Activated CD8-positive, alpha-beta memory T cell treated with anti-CD3 and anti-CD28 coated beads, Interleukin-2, amount 50 U/mL, for 4 hours (primary cell): ENCODE results near the gene MMP3.

ENCODE experiments used
- DNase-seq: peaks from one replicate; pipeline ENCODE4 v3.0.0-alpha.2; 2020

MMP3 gene

GRCh38 chr11:102831489-102832440, 11.6 kb downstream of the MMP3 start:
- DNase-seq, result no peak

GRCh38 chr11:102831128-102831488, 12.3 kb downstream of the MMP3 start:
- no peak for DNase-seq

GRCh38 chr11:102830001-102830727, 13.2 kb downstream of the MMP3 start:
- DNase-seq, result no peak

GRCh38 chr11:102829316-102830000, 14.0 kb downstream of the MMP3 start:
- DNase-seq, result no peak

- no peak for DNase-seq
These were observed 18.9 kb downstream of the MMP3 start for GRCh38 chr11:102824556-102824955.

GRCh38 chr11:102819491-102819890, 23.9 kb downstream of the MMP3 start:
- DNase-seq, result no peak

GRCh38 chr11:102813484-102813883, 29.9 kb downstream of the MMP3 start:
- DNase-seq, result no peak

GRCh38 chr11:102812188-102812587, 31.2 kb downstream of the MMP3 start:
- no peak for DNase-seq

GRCh38 chr11:102810950-102811660, 32.3 kb downstream of the MMP3 start:
- DNase-seq, result no peak

GRCh38 chr11:102809971-102810370, 33.4 kb downstream of the MMP3 start:
- no peak for DNase-seq

- DNase-seq, result no peak
These were observed 35.5 kb downstream of the MMP3 start for GRCh38 chr11:102807921-102808320.

- DNase-seq, result no peak
These were observed 37.1 kb downstream of the MMP3 start for GRCh38 chr11:102806296-102806695.

GRCh38 chr11:102802341-102802740, 41.1 kb downstream of the MMP3 start:
- no peak for DNase-seq

GRCh38 chr11:102800767-102801166, 42.6 kb downstream of the MMP3 start:
- no peak for DNase-seq

- DNase-seq, result no peak
These were observed 43.6 kb downstream of the MMP3 start for GRCh38 chr11:102799681-102800340.

GRCh38 chr11:102798012-102798746, 45.2 kb downstream of the MMP3 start, which contains the start of gene MMP1:
TSS of gene MMP1 (minus strand) at chr11:102798160. CDS start at chr11:102798092, 68 bp downstream.
- no peak for DNase-seq

- no peak for DNase-seq
These were observed 49.0 kb downstream of the MMP3 start for GRCh38 chr11:102794382-102794781.

- no peak for DNase-seq
These were observed 49.6 kb downstream of the MMP3 start for GRCh38 chr11:102793677-102794290.

GRCh38 chr11:102792604-102793003, 50.8 kb downstream of the MMP3 start:
- no peak for DNase-seq

GRCh38 chr11:102791271-102792036, 52.0 kb downstream of the MMP3 start:
- DNase-seq, result no peak
